ENCODE measurements around the gene FBXL17.

- TF ChIP-seq CTCF (IDR thresholded peaks at IDR 0.05; ENCODE audit: insufficient read depth, low read length, poor library complexity, severe bottlenecking) (no peak), EZH2phosphoT487 (conservative IDR thresholded peaks at IDR 0.05; ENCODE audit: low read length) (no peak)
These were observed 40.0 kb downstream of the FBXL17 start for GRCh38 chr5:108341866-108342265.

Data from SU-DHL-6 (cell line).